Stimulated activated CD4-positive, alpha-beta T cell treated with anti-CD3 and anti-CD28 coated beads, Interleukin-2, amount 100 ng/mL, for 48 hours (primary cell): ENCODE results near the gene KCNG2.

Experiments used
- DNase-seq, 2 donors: peaks; one replicate each; pipeline ENCODE4 v3.0.0-alpha.2; 2020

The KCNG2 gene

GRCh38 chr18:79800371-79801180, 2.8 kb downstream of the KCNG2 start:
- no peak for DNase-seq

GRCh38 chr18:79801217-79801616, 3.5 kb downstream of the KCNG2 start:
- DNase-seq = no peak

- DNase-seq = no peak
Observed at GRCh38 chr18:79801641-79802040, 3.9 kb downstream of the KCNG2 start.

GRCh38 chr18:79802298-79802697, 4.6 kb downstream of the KCNG2 start:
- DNase-seq = no peak

GRCh38 chr18:79803611-79804051, 5.9 kb downstream of the KCNG2 start:
- DNase-seq = no peak

- no peak for DNase-seq
Observed at GRCh38 chr18:79804130-79804787, 6.5 kb downstream of the KCNG2 start.

- DNase-seq = no peak
Observed at GRCh38 chr18:79805211-79805887, 7.6 kb downstream of the KCNG2 start.

- DNase-seq = no peak
Observed at GRCh38 chr18:79805926-79806487, 8.3 kb downstream of the KCNG2 start.

- no peak for DNase-seq
Observed at GRCh38 chr18:79806976-79807841, 9.5 kb downstream of the KCNG2 start.

- no peak for DNase-seq
Observed at GRCh38 chr18:79809482-79810192, 11.9 kb downstream of the KCNG2 start.

GRCh38 chr18:79812052-79812451, 14.3 kb downstream of the KCNG2 start:
- DNase-seq = no peak

GRCh38 chr18:79814373-79814772, 16.6 kb downstream of the KCNG2 start:
- DNase-seq = no peak

GRCh38 chr18:79815657-79816056, 17.9 kb downstream of the KCNG2 start:
- no peak for DNase-seq

GRCh38 chr18:79816092-79816491, 18.4 kb downstream of the KCNG2 start:
- no peak for DNase-seq

GRCh38 chr18:79816981-79817606, 19.4 kb downstream of the KCNG2 start:
- no peak for DNase-seq

GRCh38 chr18:79817607-79817998, 19.9 kb downstream of the KCNG2 start:
- DNase-seq = no peak

- DNase-seq = no peak
Observed at GRCh38 chr18:79818036-79818435, 20.3 kb downstream of the KCNG2 start.

- DNase-seq = no peak
Observed at GRCh38 chr18:79818631-79819030, 20.9 kb downstream of the KCNG2 start.

GRCh38 chr18:79819064-79819967, 21.6 kb downstream of the KCNG2 start:
- no peak for DNase-seq

GRCh38 chr18:79819968-79820351, 22.2 kb downstream of the KCNG2 start:
- no peak for DNase-seq
